HEK293 (cell line): ENCODE results near the gene OR10AD1.
"Not testable (repeated sequence)": the region's sequence is repeated elsewhere in the genome, so short reads cannot be mapped to it uniquely, and the experiment has no call there.

Source experiments
- CTCF ChIA-PET: fragments of 350-600 bp; formaldehyde crosslinking; extraction: SDS; loops from one replicate; lab custom pipeline; 2021; ENCODE audit warnings: antibody characterized with exemption; lab: Yijun Ruan, JAX
- POLR2A ChIA-PET: fragments of 300-600 bp; formaldehyde crosslinking; extraction: SDS; loops from one replicate; lab custom pipeline; 2020; ENCODE audit warnings: antibody characterized with exemption, inconsistent platforms; lab: Yijun Ruan, JAX
- H3K27ac ChIP-seq: fragments of 200-500 bp; sonication (Bioruptor generic); 2 replicates; pipeline ENCODE4 v1.5.1; 2014; ENCODE audit warnings: low read depth, low read length, control low read depth, inconsistent platforms; ENCODE audit errors: extremely low read depth
- H3K36me3 ChIP-seq, 2 experiments: fragments of 200-500 bp in 1 of 2; sonication (Bioruptor generic) in 1 of 2; 1 replicate in 1 of 2; 2 replicates in 1 of 2; pipeline ENCODE4 v1.5.1; 2014 to 2017; ENCODE audit warnings: inconsistent platforms in 2 of 2, low read length in 2 of 2; ENCODE audit not compliant: control insufficient read depth in 2 of 2, insufficient read depth in 1 of 2
- H3K4me1 ChIP-seq: fragments of 200-500 bp; sonication (Bioruptor generic); 2 replicates; pipeline ENCODE4 v1.5.1; 2014; ENCODE audit warnings: mild to moderate bottlenecking, low read length, inconsistent platforms; ENCODE audit not compliant: control insufficient read depth, insufficient read depth
- H3K4me3 ChIP-seq: 2 replicates; pipeline ENCODE4 v1.5.1; 2011; ENCODE audit warnings: low read depth, mild to moderate bottlenecking, control low read depth, low read length, moderate library complexity
- H3K9me3 ChIP-seq: fragments of 200-500 bp; sonication (Bioruptor generic); 2 replicates; pipeline ENCODE4 v1.5.1; 2014; ENCODE audit warnings: low read depth, low read length, inconsistent platforms; ENCODE audit not compliant: control insufficient read depth, insufficient read depth
- BCL6B ChIP-seq: fragments of 450-650 bp; formaldehyde crosslinking; IDR thresholded peaks from 2 replicates; pipeline ENCODE4 v1.5.1; 2017; ENCODE audit warnings: missing biosample characterization, missing genetic modification characterization
- FEZF1 ChIP-seq: fragments of 450-650 bp; formaldehyde crosslinking; IDR thresholded peaks from 2 replicates; pipeline ENCODE4 v1.5.1; 2016; ENCODE audit warnings: missing biosample characterization, missing genetic modification characterization
- GFI1B ChIP-seq: fragments of 450-650 bp; formaldehyde crosslinking; IDR thresholded peaks from 2 replicates; pipeline ENCODE4 v1.5.1; 2016; ENCODE audit warnings: missing biosample characterization, missing genetic modification characterization
- ZBTB7A ChIP-seq: fragments of 450-650 bp; formaldehyde crosslinking; IDR thresholded peaks from 2 replicates; pipeline ENCODE4 v1.5.1; 2016; ENCODE audit warnings: low read depth, missing biosample characterization, missing genetic modification characterization
- ZBTB8A ChIP-seq: fragments of 450-650 bp; formaldehyde crosslinking; IDR thresholded peaks from 2 replicates; pipeline ENCODE4 v1.5.1; 2016; ENCODE audit warnings: missing biosample characterization, missing genetic modification characterization
- ZNF133 ChIP-seq: fragments of 450-650 bp; formaldehyde crosslinking; IDR thresholded peaks from 2 replicates; pipeline ENCODE4 v1.5.1; 2016; ENCODE audit warnings: missing biosample characterization, missing genetic modification characterization
- ZNF214 ChIP-seq: fragments of 450-650 bp; formaldehyde crosslinking; IDR thresholded peaks from 2 replicates; pipeline ENCODE4 v1.5.1; 2017; ENCODE audit warnings: missing biosample characterization, mild to moderate bottlenecking, missing genetic modification characterization, borderline replicate concordance
- ZNF280D ChIP-seq: fragments of 450-650 bp; formaldehyde crosslinking; IDR thresholded peaks from 2 replicates; pipeline ENCODE4 v1.5.1; 2016; ENCODE audit warnings: missing biosample characterization, missing genetic modification characterization
- ZNF366 ChIP-seq: fragments of 450-650 bp; formaldehyde crosslinking; conservative IDR thresholded peaks from 2 replicates; pipeline ENCODE4 v1.5.1; 2016; ENCODE audit warnings: missing biosample characterization, missing genetic modification characterization
- ZNF473 ChIP-seq: fragments of 450-650 bp; formaldehyde crosslinking; IDR thresholded peaks from 2 replicates; pipeline ENCODE4 v1.5.1; 2017; ENCODE audit warnings: missing biosample characterization, missing genetic modification characterization
- ZNF48 ChIP-seq: fragments of 450-650 bp; formaldehyde crosslinking; IDR thresholded peaks from 2 replicates; pipeline ENCODE4 v1.5.1; 2016; ENCODE audit warnings: missing biosample characterization, missing genetic modification characterization
- ZNF488 ChIP-seq: fragments of 450-650 bp; formaldehyde crosslinking; IDR thresholded peaks from 2 replicates; pipeline ENCODE4 v1.5.1; 2016; ENCODE audit warnings: missing biosample characterization, missing genetic modification characterization
- ZNF529 ChIP-seq: fragments of 450-650 bp; formaldehyde crosslinking; IDR thresholded peaks from 2 replicates; pipeline ENCODE4 v1.5.1; 2017; ENCODE audit warnings: missing genetic modification characterization, missing biosample characterization; ENCODE audit not compliant: insufficient replicate concordance
- ZNF664 ChIP-seq: fragments of 450-650 bp; formaldehyde crosslinking; IDR thresholded peaks from 2 replicates; pipeline ENCODE4 v1.5.1; 2016; ENCODE audit warnings: missing biosample characterization, missing genetic modification characterization
- ZNF785 ChIP-seq: fragments of 450-650 bp; formaldehyde crosslinking; IDR thresholded peaks from 2 replicates; pipeline ENCODE4 v1.5.1; 2016; ENCODE audit warnings: missing biosample characterization, missing genetic modification characterization
- ZXDB ChIP-seq: fragments of 450-650 bp; formaldehyde crosslinking; IDR thresholded peaks from 2 replicates; pipeline ENCODE4 v1.5.1; 2016; ENCODE audit warnings: missing biosample characterization, missing genetic modification characterization
- TF ChIP-seq, protein P1 (sequence below): fragments of 450-650 bp; formaldehyde crosslinking; IDR thresholded peaks from 2 replicates; pipeline ENCODE4 v1.5.1; 2016; ENCODE audit warnings: missing biosample characterization, missing genetic modification characterization, borderline replicate concordance
- TF ChIP-seq, protein P2 (sequence below): fragments of 450-650 bp; formaldehyde crosslinking; IDR thresholded peaks from 2 replicates; pipeline ENCODE4 v1.5.1; 2016; ENCODE audit warnings: missing biosample characterization, missing genetic modification characterization

The OR10AD1 gene

DNA sequence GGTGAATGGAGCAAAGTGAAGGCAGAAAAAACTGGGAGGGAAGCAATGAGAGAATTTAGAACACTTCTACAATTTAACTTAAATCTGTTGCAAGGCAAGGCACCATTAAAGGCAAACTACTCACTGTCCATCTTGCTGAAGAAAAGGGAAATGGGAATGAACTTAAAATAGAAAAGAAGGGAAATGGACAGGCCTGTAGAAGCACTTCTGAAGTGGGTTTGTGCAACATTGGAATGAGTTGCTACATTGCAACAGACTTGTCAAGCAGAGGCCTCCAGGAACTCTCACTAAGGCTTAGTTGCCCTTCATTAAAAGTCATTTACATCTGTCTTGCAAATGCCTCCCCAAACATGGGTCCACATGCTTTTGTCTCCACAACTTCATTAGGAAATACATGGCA, 13.7 kb upstream of the OR10AD1 start:
- ChIA-PET POLR2A (no interaction called here), CTCF (no interaction called here)
- H3K27ac ChIP-seq: no peak overlapping the region
- no peaks in the 10 kb centered on the region for H3K36me3 ChIP-seq
- no peaks in the 10 kb centered on the region for H3K4me1 ChIP-seq
- H3K9me3 ChIP-seq: no peaks in the 10 kb centered on the region
- H3K4me3 ChIP-seq: no peak overlapping the region
- TF ChIP-seq ZNF48 (no peak), FEZF1 (no peak), ZNF664 (no peak), ZXDB (tag by site-specific recombination) (no peak), BCL6B (no peak), ZBTB7A (tag by site-specific recombination) (no peak), ZNF366 (tag by site-specific recombination) (no peak), ZNF785 (tag by site-specific recombination) (no peak), ZNF214 (tag by site-specific recombination) (no peak)
- TF ChIP-seq, protein P1, sequence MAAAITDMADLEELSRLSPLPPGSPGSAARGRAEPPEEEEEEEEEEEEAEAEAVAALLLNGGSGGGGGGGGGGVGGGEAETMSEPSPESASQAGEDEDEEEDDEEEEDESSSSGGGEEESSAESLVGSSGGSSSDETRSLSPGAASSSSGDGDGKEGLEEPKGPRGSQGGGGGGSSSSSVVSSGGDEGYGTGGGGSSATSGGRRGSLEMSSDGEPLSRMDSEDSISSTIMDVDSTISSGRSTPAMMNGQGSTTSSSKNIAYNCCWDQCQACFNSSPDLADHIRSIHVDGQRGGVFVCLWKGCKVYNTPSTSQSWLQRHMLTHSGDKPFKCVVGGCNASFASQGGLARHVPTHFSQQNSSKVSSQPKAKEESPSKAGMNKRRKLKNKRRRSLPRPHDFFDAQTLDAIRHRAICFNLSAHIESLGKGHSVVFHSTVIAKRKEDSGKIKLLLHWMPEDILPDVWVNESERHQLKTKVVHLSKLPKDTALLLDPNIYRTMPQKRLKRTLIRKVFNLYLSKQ (tag by site-specific recombination): no peak
- TF ChIP-seq, all 188 proteins: peak for 0

GRCh38 chr12:48209495-48209894, 6.4 kb upstream of the OR10AD1 start:
- H3K4me3 ChIP-seq, H3K9me3 ChIP-seq, H3K27ac ChIP-seq, CTCF ChIA-PET, H3K4me1 ChIP-seq, POLR2A ChIA-PET, H3K36me3 ChIP-seq: not testable (repeated sequence)

DNA sequence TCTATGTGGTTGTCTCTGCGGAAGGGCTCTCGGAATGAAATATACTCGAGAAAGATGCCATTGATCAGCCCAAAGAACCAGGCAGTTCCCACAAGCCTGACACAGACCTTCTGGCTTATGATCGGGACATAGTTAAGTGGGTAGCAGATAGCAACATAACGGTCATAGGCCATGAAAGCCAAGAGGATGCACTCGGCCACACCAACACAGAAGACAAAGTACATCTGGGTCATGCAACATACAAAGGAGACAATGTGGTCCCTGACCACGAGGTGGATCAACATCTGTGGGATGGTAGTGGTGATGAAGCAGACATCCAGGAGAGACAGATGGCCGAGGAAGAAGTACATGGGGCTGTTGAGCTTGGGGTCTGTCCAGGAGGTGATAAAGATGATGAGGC, 326 bp downstream of the OR10AD1 start:
- no peaks in the 10 kb centered on the region for H3K36me3 ChIP-seq
- CTCF ChIA-PET: interaction anchor here (1.3 kb wide), 1 partner anchor 415 kb away, joined by 4 read pairs; no protein-coding TSS in a partner anchor
- H3K27ac ChIP-seq: no peak overlapping the region
- POLR2A ChIA-PET: no interaction called here
- no peak for TF ChIP-seq ZNF488
- TF ChIP-seq ZNF133 (tag by site-specific recombination): no peak
- no peak for TF ChIP-seq GFI1B (tag by site-specific recombination)
- TF ChIP-seq, protein P2, sequence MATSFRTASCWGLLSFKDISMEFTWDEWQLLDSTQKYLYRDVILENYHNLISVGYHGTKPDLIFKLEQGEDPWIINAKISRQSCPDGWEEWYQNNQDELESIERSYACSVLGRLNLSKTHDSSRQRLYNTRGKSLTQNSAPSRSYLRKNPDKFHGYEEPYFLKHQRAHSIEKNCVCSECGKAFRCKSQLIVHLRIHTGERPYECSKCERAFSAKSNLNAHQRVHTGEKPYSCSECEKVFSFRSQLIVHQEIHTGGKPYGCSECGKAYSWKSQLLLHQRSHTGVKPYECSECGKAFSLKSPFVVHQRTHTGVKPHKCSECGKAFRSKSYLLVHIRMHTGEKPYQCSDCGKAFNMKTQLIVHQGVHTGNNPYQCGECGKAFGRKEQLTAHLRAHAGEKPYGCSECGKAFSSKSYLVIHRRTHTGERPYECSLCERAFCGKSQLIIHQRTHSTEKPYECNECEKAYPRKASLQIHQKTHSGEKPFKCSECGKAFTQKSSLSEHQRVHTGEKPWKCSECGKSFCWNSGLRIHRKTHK: no peak
- TF ChIP-seq, all 188 proteins: peak for 0
- H3K4me1 ChIP-seq: peaks cover 12% of the 10 kb centered on the region
- no peaks in the 10 kb centered on the region; the same call in 1 of the 2 replicates for H3K9me3 ChIP-seq
- no peak overlapping the region for H3K4me3 ChIP-seq

DNA sequence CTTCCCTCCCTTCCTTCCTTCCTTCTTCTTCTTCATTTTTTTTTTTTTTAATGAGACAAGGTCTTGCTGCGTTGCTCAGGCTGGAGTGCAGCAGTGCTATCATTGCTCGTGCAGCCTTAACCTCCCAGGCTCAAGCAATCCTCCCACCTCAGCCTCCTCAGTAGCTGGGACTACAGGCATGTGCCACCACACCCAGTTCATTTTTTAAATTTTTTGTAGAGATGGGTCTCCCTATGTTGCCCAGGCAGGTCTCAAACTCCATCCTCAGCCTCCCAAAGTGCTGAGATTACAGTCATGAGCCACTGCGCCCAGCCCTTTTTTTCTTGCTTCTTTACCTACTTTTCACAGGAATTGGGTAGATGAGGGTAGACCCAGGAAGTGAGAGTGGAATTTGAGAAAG, 1.6 kb downstream of the OR10AD1 start:
- no peak overlapping the region for H3K27ac ChIP-seq
- H3K4me1 ChIP-seq: peaks cover 16% of the 10 kb centered on the region
- no peaks in the 10 kb centered on the region; the same call in 1 of the 2 replicates for H3K9me3 ChIP-seq
- no peaks in the 10 kb centered on the region for H3K36me3 ChIP-seq
- ChIA-PET POLR2A (no interaction called here), CTCF (interaction anchor here (0.9 to 1.1 kb wide), 2 partner anchors 416 to 457 kb away, joined by 3 read pairs; no protein-coding TSS in a partner anchor)
- H3K4me3 ChIP-seq: no peak overlapping the region
- TF ChIP-seq ZBTB8A (tag by site-specific recombination) (no peak), ZNF473 (tag by site-specific recombination) (no peak), ZNF488 (no peak), ZNF280D (tag by site-specific recombination) (no peak), GFI1B (tag by site-specific recombination) (no peak), ZNF529 (tag by site-specific recombination) (no peak), ZNF664 (no peak)
